8988T (cell line): ENCODE data around the gene ITGAV.

ENCODE experiments used
- DNase-seq: peaks from one replicate; pipeline ENCODE4 v3.0.0; 2011

ITGAV gene

GRCh38 chr2:186575856-186576255, 14.0 kb upstream of the ITGAV start:
- DNase-seq, result no peak

GRCh38 chr2:186576614-186577013, 13.2 kb upstream of the ITGAV start:
- DNase-seq, result no peak

- DNase-seq, result no peak
These were observed 7.2 kb upstream of the ITGAV start for GRCh38 chr2:186582698-186583097.

- no peak for DNase-seq
These were observed 5.8 kb upstream of the ITGAV start for GRCh38 chr2:186584053-186584452.

- no peak for DNase-seq
These were observed 1.4 kb upstream of the ITGAV start for GRCh38 chr2:186588421-186588820.

GRCh38 chr2:186588940-186589611, 780 bp upstream of the ITGAV start:
- no peak for DNase-seq

GRCh38 chr2:186590350-186590758, 498 bp downstream of the ITGAV start:
- DNase-seq, result no peak

- DNase-seq, result no peak
These were observed 1.1 kb downstream of the ITGAV start for GRCh38 chr2:186590759-186591505.

GRCh38 chr2:186591506-186591890, 1.6 kb downstream of the ITGAV start:
- no peak for DNase-seq

- DNase-seq, result no peak
These were observed 2.5 kb downstream of the ITGAV start for GRCh38 chr2:186592137-186592875.

- no peak for DNase-seq
These were observed 3.7 kb downstream of the ITGAV start for GRCh38 chr2:186593523-186593922.

GRCh38 chr2:186594001-186594722, 4.3 kb downstream of the ITGAV start:
- DNase-seq, result no peak

GRCh38 chr2:186595219-186595618, 5.4 kb downstream of the ITGAV start:
- no peak for DNase-seq

GRCh38 chr2:186599186-186599778, 9.4 kb downstream of the ITGAV start:
- DNase-seq, result no peak

- DNase-seq, result no peak
These were observed 13.4 kb downstream of the ITGAV start for GRCh38 chr2:186603286-186603685.

GRCh38 chr2:186605041-186605440, 15.2 kb downstream of the ITGAV start:
- DNase-seq, result no peak

GRCh38 chr2:186607660-186608324, 17.9 kb downstream of the ITGAV start:
- no peak for DNase-seq

GRCh38 chr2:186610785-186611184, 20.9 kb downstream of the ITGAV start:
- no peak for DNase-seq

- DNase-seq, result no peak
These were observed 21.7 kb downstream of the ITGAV start for GRCh38 chr2:186611526-186611925.

- DNase-seq, result no peak
These were observed 22.2 kb downstream of the ITGAV start for GRCh38 chr2:186612026-186612425.

GRCh38 chr2:186612555-186613440, 22.9 kb downstream of the ITGAV start:
- DNase-seq, result no peak
